Measurements from ENCODE around the gene MXI1.

The MXI1 gene

GRCh38 chr10:110207011-110207804 is at the start of gene MXI1:
TSS of gene MXI1 (plus strand) at chr10:110207605. CDS start at chr10:110207809, 204 bp downstream.
- Histone ChIP-seq H3K27ac (ENCODE audit: poor library complexity, severe bottlenecking) (peak within 1 kb of the TSS; percentile 47), H3K36me3 (ENCODE audit: low read depth) (no peaks in the 10 kb centered on the region), H3K4me3 (ENCODE audit: severe bottlenecking) (peak within 1 kb of the TSS; percentile 60), H3K4me1 (ENCODE audit: insufficient read depth, poor library complexity, severe bottlenecking) (no peaks in the 10 kb centered on the region), H3K27me3 (ENCODE audit: insufficient read depth, poor library complexity, severe bottlenecking) (no peaks in the 10 kb centered on the region), H3K9me3 (ENCODE audit: severe bottlenecking) (no peaks in the 10 kb centered on the region)
- TF ChIP-seq, protein P1, sequence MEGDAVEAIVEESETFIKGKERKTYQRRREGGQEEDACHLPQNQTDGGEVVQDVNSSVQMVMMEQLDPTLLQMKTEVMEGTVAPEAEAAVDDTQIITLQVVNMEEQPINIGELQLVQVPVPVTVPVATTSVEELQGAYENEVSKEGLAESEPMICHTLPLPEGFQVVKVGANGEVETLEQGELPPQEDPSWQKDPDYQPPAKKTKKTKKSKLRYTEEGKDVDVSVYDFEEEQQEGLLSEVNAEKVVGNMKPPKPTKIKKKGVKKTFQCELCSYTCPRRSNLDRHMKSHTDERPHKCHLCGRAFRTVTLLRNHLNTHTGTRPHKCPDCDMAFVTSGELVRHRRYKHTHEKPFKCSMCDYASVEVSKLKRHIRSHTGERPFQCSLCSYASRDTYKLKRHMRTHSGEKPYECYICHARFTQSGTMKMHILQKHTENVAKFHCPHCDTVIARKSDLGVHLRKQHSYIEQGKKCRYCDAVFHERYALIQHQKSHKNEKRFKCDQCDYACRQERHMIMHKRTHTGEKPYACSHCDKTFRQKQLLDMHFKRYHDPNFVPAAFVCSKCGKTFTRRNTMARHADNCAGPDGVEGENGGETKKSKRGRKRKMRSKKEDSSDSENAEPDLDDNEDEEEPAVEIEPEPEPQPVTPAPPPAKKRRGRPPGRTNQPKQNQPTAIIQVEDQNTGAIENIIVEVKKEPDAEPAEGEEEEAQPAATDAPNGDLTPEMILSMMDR (IDR thresholded peaks at IDR 0.05; ENCODE audit: poor library complexity, severe bottlenecking) = no peak
- DNase-seq (ENCODE audit: low spot score) (peak; percentile 72), ATAC-seq (ENCODE audit: low read depth) (peak; percentile 75)

DNA sequence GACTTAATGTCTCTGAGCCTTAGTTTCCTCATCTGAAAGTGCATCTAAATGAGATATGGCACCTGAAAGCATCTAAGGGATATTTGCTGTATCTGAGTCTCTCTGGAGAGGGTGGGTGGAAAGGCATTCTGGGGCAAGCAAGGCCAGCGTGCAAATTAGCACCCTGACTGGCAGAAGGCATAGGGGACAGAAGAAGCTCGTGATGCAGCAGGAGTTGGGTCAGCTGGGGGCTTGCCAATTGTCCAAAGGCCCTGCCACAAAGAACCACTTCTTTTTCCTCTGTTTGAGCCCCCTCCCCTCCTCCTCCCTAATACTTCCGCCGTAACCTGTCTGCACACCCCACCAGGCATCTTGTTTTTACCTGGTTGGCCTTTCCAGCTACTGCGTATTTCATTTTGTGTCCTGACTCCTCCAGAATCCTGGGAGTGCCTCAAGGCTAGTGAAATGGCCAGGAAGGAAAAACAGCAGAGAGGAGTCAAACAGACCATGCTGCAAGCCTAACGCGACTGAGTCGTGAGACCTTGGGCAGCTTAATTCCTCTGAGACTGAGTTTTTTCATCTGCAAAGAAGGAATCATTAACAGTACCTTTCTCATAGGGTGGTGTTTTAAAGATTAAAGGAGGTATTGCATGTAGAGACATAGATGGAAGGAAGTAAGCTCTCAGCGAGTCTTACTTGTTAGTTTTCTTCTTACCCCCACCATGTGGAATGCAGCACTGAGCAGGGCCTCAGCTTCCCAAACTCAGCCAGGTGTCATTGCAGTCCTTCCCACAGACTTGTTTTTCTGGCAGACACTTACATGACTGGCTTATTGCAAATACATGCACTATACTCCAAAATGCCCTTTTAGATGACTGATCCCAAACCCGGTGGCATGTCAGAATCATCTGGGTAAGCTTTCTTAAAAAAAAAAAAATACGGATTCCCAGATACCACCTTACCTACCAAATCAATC is 49.1 kb upstream of the MXI1 start:
- Histone ChIP-seq H3K36me3 (ENCODE audit: low read depth) (no peaks in the 10 kb centered on the region), H3K4me1 (ENCODE audit: insufficient read depth, poor library complexity, severe bottlenecking) (no peaks in the 10 kb centered on the region)

GRCh38 chr10:110160081-110160480 is 47.3 kb upstream of the MXI1 start:
- Histone ChIP-seq H3K4me3 (ENCODE audit: severe bottlenecking) (no peak overlapping the region), H3K27me3 (ENCODE audit: insufficient read depth, poor library complexity, severe bottlenecking) (no peaks in the 10 kb centered on the region), H3K36me3 (ENCODE audit: low read depth) (no peaks in the 10 kb centered on the region), H3K27ac (ENCODE audit: poor library complexity, severe bottlenecking) (no peak overlapping the region), H3K9me3 (ENCODE audit: severe bottlenecking) (no peaks in the 10 kb centered on the region), H3K4me1 (ENCODE audit: insufficient read depth, poor library complexity, severe bottlenecking) (no peaks in the 10 kb centered on the region)
- TF ChIP-seq, protein P1 (IDR thresholded peaks at IDR 0.05; ENCODE audit: poor library complexity, severe bottlenecking) = no peak
- DNase-seq (ENCODE audit: low spot score) (no peak), ATAC-seq (ENCODE audit: low read depth) (no peak)

More for the DNA sequence above, 49.1 kb upstream of the MXI1 start:
- DNase-seq (ENCODE audit: low spot score) (no peak), ATAC-seq (ENCODE audit: low read depth) (no peak)
- Histone ChIP-seq H3K9me3 (ENCODE audit: severe bottlenecking) (no peaks in the 10 kb centered on the region), H3K4me3 (ENCODE audit: severe bottlenecking) (no peak overlapping the region), H3K27me3 (ENCODE audit: insufficient read depth, poor library complexity, severe bottlenecking) (no peaks in the 10 kb centered on the region), H3K27ac (ENCODE audit: poor library complexity, severe bottlenecking) (no peak overlapping the region)
- TF ChIP-seq, protein P1 (IDR thresholded peaks at IDR 0.05; ENCODE audit: poor library complexity, severe bottlenecking) = no peak

- no peaks in the 10 kb centered on the region for H3K9me3 ChIP-seq (ENCODE audit: severe bottlenecking)
- H3K27ac ChIP-seq (ENCODE audit: poor library complexity, severe bottlenecking) = no peak overlapping the region
- TF ChIP-seq, protein P1 (IDR thresholded peaks at IDR 0.05; ENCODE audit: poor library complexity, severe bottlenecking) = no peak
- DNase-seq (ENCODE audit: low spot score) (no peak), ATAC-seq (ENCODE audit: low read depth) (no peak)
- H3K4me1 ChIP-seq (ENCODE audit: insufficient read depth, poor library complexity, severe bottlenecking) = no peaks in the 10 kb centered on the region
- no peaks in the 10 kb centered on the region for H3K27me3 ChIP-seq (ENCODE audit: insufficient read depth, poor library complexity, severe bottlenecking)
- no peak overlapping the region for H3K4me3 ChIP-seq (ENCODE audit: severe bottlenecking)
- no peaks in the 10 kb centered on the region for H3K36me3 ChIP-seq (ENCODE audit: low read depth)
Observed at GRCh38 chr10:110160522-110160921, 46.9 kb upstream of the MXI1 start.

Measured in RWPE2 (cell line).